Pancreas (tissue), 10 donors: ENCODE measurements around the gene GBA2. TPM values are rescaled to one million over a fixed set of nuclear protein-coding genes. Genes with fewer than 3 reads are reported as not detected.

Source experiments
- ATAC-seq, 4 donors: fragments of 200-7000 bp; cut with Tn5 transposase; one replicate each; pipeline versions ENCODE4 v1.8.0 to v1.9.1; 2020; ENCODE audit warnings: mild to moderate bottlenecking in 4 of 4, moderate library complexity in 4 of 4
- DNase-seq, 6 donors: peaks; one replicate each; pipeline ENCODE4 v3.0.0-alpha.2; 2020
- FAIRE-seq: peaks from 2 replicates; lab custom pipeline; 2012; peaks lifted over from hg19 to GRCh38; lab: Jason Lieb, UNC
- H3K27ac ChIP-seq, 4 donors: fragments of 200-600 bp; sonication (generic); 1 replicate in 3 of 4; 2 replicates in 1 of 4; pipeline versions ENCODE4 v1.5.0 to v1.8.0; 2020
- H3K27me3 ChIP-seq, 4 donors: fragments of 200-600 bp; one replicate each; pipeline ENCODE4 v1.8.0; 2021
- H3K36me3 ChIP-seq, 3 donors: fragments of 200-600 bp; sonication (generic) in 1 of 3; one replicate each; pipeline versions ENCODE4 v1.5.0 to v1.8.0; 2020 to 2021
- H3K4me1 ChIP-seq, 3 donors: fragments of 200-600 bp; one replicate each; pipeline ENCODE4 v1.8.0; 2021
- H3K4me3 ChIP-seq, 4 donors: fragments of 200-600 bp; sonication (generic) in 2 of 4; one replicate each; pipeline versions ENCODE4 v1.5.0 to v1.8.0; 2020 to 2021
- H3K9me3 ChIP-seq, 4 donors: fragments of 200-600 bp; one replicate each; pipeline ENCODE4 v1.8.0; 2021
- CTCF ChIP-seq, 4 donors: fragments of 200-600 bp; sonication (generic) in 3 of 4; IDR thresholded peaks; one replicate each; pipeline versions ENCODE4 v1.5.0 to v1.8.0; 2021; ENCODE audit warnings: antibody characterized with exemption in 4 of 4
- WGBS, 2 donors: extraction: QIAGEN DNeasy Blood & Tissue Kit; methylation state at CpG; one replicate each; pipeline ENCODE4 v1.1.7; 2013; 5-methylcytosine and 5-hydroxymethylcytosine counted together
- intact Hi-C, 3 donors: fragments of 100-400 bp; cut with DNase I; formaldehyde crosslinking; loops; one replicate each; pipeline versions ENCODE4 v1.11.1 to v1.14.2; 2022
- polyA plus RNA-seq, 2 donors: library from polyadenylated mRNA; stranded (reverse); fragments of 200-250 nt; gene quantifications; one replicate each; pipeline ENCODE4 v1.2.3, GENCODE V29; 2013
- total RNA-seq, 6 donors: library from RNA; stranded (reverse); fragmentation: NEBNext Ultra II Directional in 4 of 6; extraction: Animal tissue kit (Norgen Biotek cat#: 25700) in 4 of 6; gene quantifications; one replicate each; pipeline versions ENCODE4 v1.2.1 to v1.2.4, GENCODE V29; 2021 to 2023
- donor health status: healthy with polysubstance abuse.
- donor health status: DM: no; HTN: no; CAD: no; lungs with moderate emphysema.
- donor health status: DM: no; HTN: no; CAD: no.
- donor health status: control.
- donor health status: control.
- donor health status: Bipolar disorder and iron deficiency.
- donor health status: DM: yes; HTN: yes; CAD: no.
- donor health status: DM: no; HTN: no; CAD: no.
- donor health status: DM: no; HTN: no; CAD: no.
- donor health status: DM: yes; HTN: yes; CAD: no.

Gene GBA2
- total and polyA plus RNA-seq, 8 donors: 22.0 to 91.3 (median 34.4) TPM

GRCh38 chr9:35714579-35715252, 34.3 kb downstream of the GBA2 start:
- no peaks in the 10 kb centered on the region for H3K9me3 ChIP-seq
- no peak for TF ChIP-seq CTCF (IDR thresholded peaks at IDR 0.05)
- no peaks in the 10 kb centered on the region for H3K4me1 ChIP-seq
- no peak overlapping the region for H3K27ac ChIP-seq
- FAIRE-seq (no peak), ATAC-seq (no peak), DNase-seq (no peak)
- intact Hi-C loops: no loop called here
- H3K27me3 ChIP-seq: no peaks in the 10 kb centered on the region
- 95 to 97% methylated on average over 13 of the region's 13 CpGs for WGBS, 2 donors
- no peak overlapping the region for H3K4me3 ChIP-seq
- H3K36me3 ChIP-seq: peaks cover 15 to 93% (median 70%) of the 10 kb centered on the region in 3 donors

GRCh38 chr9:35714123-35714522, 34.9 kb downstream of the GBA2 start:
- TF ChIP-seq CTCF (IDR thresholded peaks at IDR 0.05): no peak
- no peak overlapping the region for H3K4me3 ChIP-seq
- WGBS, 2 donors: 90 to 92% methylated on average over 6 of the region's 6 CpGs
- no peak for ATAC-seq
- FAIRE-seq: no peak
- H3K27me3 ChIP-seq: no peaks in the 10 kb centered on the region
- intact Hi-C loops: no loop called here
- no peaks in the 10 kb centered on the region for H3K4me1 ChIP-seq
- no peak for DNase-seq
- no peaks in the 10 kb centered on the region for H3K9me3 ChIP-seq
- peaks cover 14 to 90% (median 64%) of the 10 kb centered on the region in 3 donors for H3K36me3 ChIP-seq
- no peak overlapping the region for H3K27ac ChIP-seq

- no peak for ATAC-seq
Observed at GRCh38 chr9:35713578-35713977, 35.5 kb downstream of the GBA2 start.

GRCh38 chr9:35712762-35713400, 36.1 kb downstream of the GBA2 start:
- TF ChIP-seq CTCF (IDR thresholded peaks at IDR 0.05): no peak
- Histone ChIP-seq H3K4me1 (no peaks in the 10 kb centered on the region), H3K36me3 (peaks cover 14 to 90% (median 58%) of the 10 kb centered on the region in 3 donors), H3K4me3 (no peak overlapping the region), H3K9me3 (no peaks in the 10 kb centered on the region), H3K27ac (no peak overlapping the region), H3K27me3 (no peaks in the 10 kb centered on the region)
- no peak for DNase-seq
- intact Hi-C loops: no loop called here
- WGBS, 2 donors: 87 to 88% methylated on average over 11 of the region's 11 CpGs
- no peak for FAIRE-seq
- no peak for ATAC-seq

More at GRCh38 chr9:35713578-35713977, 35.5 kb downstream of the GBA2 start:
- Histone ChIP-seq H3K4me3 (no peak overlapping the region), H3K4me1 (no peaks in the 10 kb centered on the region), H3K27me3 (no peaks in the 10 kb centered on the region), H3K27ac (no peak overlapping the region), H3K36me3 (peaks cover 14 to 90% (median 58%) of the 10 kb centered on the region in 3 donors), H3K9me3 (no peaks in the 10 kb centered on the region)
- DNase-seq (no peak), FAIRE-seq (no peak)
- WGBS, 2 donors: 94 to 96% methylated on average over 3 of the region's 3 CpGs
- no peak for TF ChIP-seq CTCF (IDR thresholded peaks at IDR 0.05)
- intact Hi-C loops: no loop called here
